K562 (cell line): ENCODE measurements around the gene PTPRF. TPM values are rescaled to one million over a fixed set of nuclear protein-coding genes. Genes with fewer than 3 reads are reported as not detected.

ENCODE experiments used
- CBX5 ChIP-seq: IDR thresholded peaks from 2 replicates; pipeline ENCODE4 v1.6.1; 2014; ENCODE audit warnings: low read depth, borderline replicate concordance
- CBX8 ChIP-seq: fragments of 200-600 bp; sonication (generic); IDR thresholded peaks from 2 replicates; pipeline ENCODE4 v1.6.1; 2012; ENCODE audit warnings: borderline replicate concordance, mixed run types, low read depth, mild to moderate bottlenecking, moderate library complexity, mixed read lengths, low read length, control low read depth, inconsistent platforms; ENCODE audit not compliant: poor library complexity, severe bottlenecking; ENCODE audit errors: extremely low read depth
- CEBPZ ChIP-seq: fragments of 150-350 bp; IDR thresholded peaks from 2 replicates; pipeline ENCODE4 v1.6.1; 2014; ENCODE audit warnings: low read depth, mild to moderate bottlenecking, low read length, borderline replicate concordance
- DNMT1 ChIP-seq: fragments of 450-650 bp; IDR thresholded peaks from 2 replicates; pipeline ENCODE4 v1.6.1; 2016; ENCODE audit warnings: antibody characterized with exemption, mild to moderate bottlenecking
- HINFP ChIP-seq: fragments of 450-650 bp; conservative IDR thresholded peaks from 2 replicates; pipeline ENCODE4 v1.6.1; 2016; ENCODE audit warnings: missing genetic modification characterization, low read depth, mild to moderate bottlenecking, control low read depth, missing compliant biosample characterization
- JUN ChIP-seq, 2 experiments: sonication (generic) in 1 of 2; formaldehyde crosslinking in 1 of 2; IDR thresholded peaks; 2 replicates each; pipeline versions ENCODE4 v1.6.1 to v1.8.0; 2012 to 2022; ENCODE audit warnings: borderline replicate concordance in 2 of 2, mild to moderate bottlenecking in 2 of 2, improper control_type of control experiment in 1 of 2, low read depth in 1 of 2, low read length in 1 of 2, missing genetic modification reagents in 1 of 2
- L3MBTL2 ChIP-seq: fragments of 450-650 bp; IDR thresholded peaks from 2 replicates; pipeline ENCODE4 v1.6.1; 2016; ENCODE audit warnings: mild to moderate bottlenecking, moderate library complexity
- MCM3 ChIP-seq: fragments of 450-650 bp; IDR thresholded peaks from 2 replicates; pipeline ENCODE4 v1.6.1; 2016
- MCM7 ChIP-seq, 2 experiments: fragments of 450-650 bp; IDR thresholded peaks; 2 replicates each; pipeline ENCODE4 v1.6.1; 2016 to 2018
- SMARCA4 ChIP-seq: fragments of 450-650 bp; IDR thresholded peaks from 2 replicates; pipeline ENCODE4 v1.6.1; 2016
- SP2 ChIP-seq: IDR thresholded peaks from 2 replicates; pipeline ENCODE4 v1.6.1; 2011; ENCODE audit warnings: mild to moderate bottlenecking, low read depth, low read length, moderate library complexity; ENCODE audit not compliant: poor library complexity, severe bottlenecking; ENCODE audit errors: extremely low read depth
- ZNF740 ChIP-seq, 3 experiments: fragments of 200-800 bp in 1 of 3; sonication (Bioruptor generic) in 1 of 3; sonication (generic) in 1 of 3; formaldehyde crosslinking in 1 of 3; IDR thresholded peaks; 2 replicates each; pipeline versions ENCODE4 v1.6.1 to v1.8.0; 2016 to 2022; ENCODE audit warnings: mild to moderate bottlenecking in 2 of 3, missing compliant biosample characterization in 2 of 3, missing genetic modification characterization in 2 of 3, missing genetic modification reagents in 1 of 3
- polyA plus RNA-seq, 8 experiments: library from polyadenylated mRNA; depleted of rRNA in 4 of 8; stranded (reverse) in 5 of 8; unstranded in 3 of 8; fragments of >200 nt; fragmentation: Nextera tagmentation in 2 of 8; fragmentation: Illumina TruSeq in 1 of 8; extraction: Ambion mirVana in 2 of 8; extraction: Trizol in 1 of 8; gene quantifications; 2 replicates each; pipeline versions ENCODE4 v1.2.1 to v1.2.3, GENCODE V29; 2011 to 2014; ENCODE audit warnings: inconsistent platforms in 1 of 8, missing spikeins in 1 of 8
- total RNA-seq, 7 experiments: library from RNA; depleted of rRNA in 6 of 7; stranded (reverse); fragments of >200 nt in 6 of 7; fragmentation: Illumina TruSeq in 2 of 7; extraction: Trizol in 2 of 7; gene quantifications; 2 replicates each; pipeline versions ENCODE4 v1.2.1 to v1.2.3, GENCODE V29; 2011 to 2021; ENCODE audit warnings: low replicate concordance in 1 of 7

The PTPRF gene
- total and polyA plus RNA-seq, 9 of the 15 experiments (the other 6 are each of a cell fraction or from before 2014, with no cell fraction given) = 0.13 to 4.3 (median 1.1) TPM

- TF ChIP-seq JUN (IDR thresholded peaks at IDR 0.05; ENCODE audit: borderline replicate concordance, low read depth, low read length) (no peak), JUN (CRISPR knock-in tag; IDR thresholded peaks at IDR 0.05; ENCODE audit: borderline replicate concordance) (no peak), CBX5 (no peak), L3MBTL2 (no peak), HINFP (no peak), MCM7 (IDR thresholded peaks at IDR 0.05) (no peak), MCM3 (no peak), DNMT1 (no peak), CEBPZ (no peak), SMARCA4 (no peak), SP2 (no peak), ZNF740 (CRISPR knock-in tag; IDR thresholded peaks at IDR 0.05) (no peak), ZNF740 (tag; IDR thresholded peaks at IDR 0.05) (no peak), CBX8 (no peak)
These were observed 88.0 kb downstream of the PTPRF start (continued) for GRCh38 chr1:43618521-43619313.
